GM12873 (cell line): ENCODE measurements around the gene ASS1.

Source experiments
- CTCF ChIP-seq: IDR thresholded peaks from 2 replicates; pipeline ENCODE4 v1.5.1; 2012; ENCODE audit warnings: low read depth, mild to moderate bottlenecking, moderate library complexity, low read length, control low read depth; ENCODE audit not compliant: insufficient read depth; ENCODE audit errors: missing control alignments

Gene ASS1

GRCh38 chr9:130518233-130518632 lies 73.5 kb downstream of the ASS1 start:
- no peak for TF ChIP-seq CTCF

- no peak for TF ChIP-seq CTCF
Observed at GRCh38 chr9:130518943-130519799, 74.4 kb downstream of the ASS1 start.

- TF ChIP-seq CTCF, result no peak
Observed at GRCh38 chr9:130519927-130520326, 75.2 kb downstream of the ASS1 start.

GRCh38 chr9:130521715-130522114 lies 77.0 kb downstream of the ASS1 start:
- no peak for TF ChIP-seq CTCF

GRCh38 chr9:130522233-130522808 lies 77.6 kb downstream of the ASS1 start:
- TF ChIP-seq CTCF, result no peak

GRCh38 chr9:130523921-130524320 lies 79.2 kb downstream of the ASS1 start:
- no peak for TF ChIP-seq CTCF

- no peak for TF ChIP-seq CTCF
Observed at GRCh38 chr9:130526193-130526853, 81.6 kb downstream of the ASS1 start.
